A549 (cell line): Measurements from ENCODE around the gene SORCS2.

ENCODE experiments used
- CBX2 ChIP-seq: fragments of 200-600 bp; sonication (generic); IDR thresholded peaks from 2 replicates; pipeline ENCODE4 v1.6.1; 2016; ENCODE audit warnings: low read depth, mild to moderate bottlenecking, borderline replicate concordance
- CTCF ChIP-seq: fragments of >200 bp; sonication (Bioruptor Twin); formaldehyde crosslinking; IDR thresholded peaks from 3 replicates; pipeline ENCODE4 v1.5.1; 2016
- EP300 ChIP-seq, 2 experiments: fragments of >200 bp; sonication (Bioruptor Twin); formaldehyde crosslinking; IDR thresholded peaks; 2 replicates in 1 of 2; 3 replicates in 1 of 2; pipeline ENCODE4 v1.6.1; 2016 to 2017
- ESRRA ChIP-seq: fragments of 150-350 bp; IDR thresholded peaks from 2 replicates; pipeline ENCODE4 v1.6.1; 2014; ENCODE audit warnings: mild to moderate bottlenecking, low read length, borderline replicate concordance
- MAX ChIP-seq: IDR thresholded peaks from 2 replicates; pipeline ENCODE4 v1.6.1; 2012
- POLR2A ChIP-seq: IDR thresholded peaks from 2 replicates; pipeline ENCODE4 v1.6.1; 2012; ENCODE audit warnings: mild to moderate bottlenecking, low read length

DNA sequence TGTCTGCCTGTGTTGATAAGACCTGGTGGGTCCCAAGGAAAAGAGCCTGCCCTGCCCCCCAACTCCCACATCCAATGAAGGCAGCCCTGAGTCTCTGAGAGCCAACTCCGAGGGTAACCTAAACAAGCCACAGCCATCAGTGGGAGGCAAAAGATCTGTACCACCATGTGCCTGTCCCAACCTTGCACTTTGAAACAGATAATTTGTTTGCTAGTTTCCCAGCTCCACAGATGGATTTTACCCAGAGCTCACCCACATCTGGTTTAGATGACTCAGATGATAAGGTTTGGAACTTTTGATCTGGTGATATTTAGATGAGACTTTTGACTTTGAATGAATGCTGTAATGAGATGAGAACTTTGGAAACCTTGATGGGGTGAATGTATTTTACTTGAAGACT lies 488.4 kb downstream of the SORCS2 start:
- TF ChIP-seq CTCF: no peak
- no peak for TF ChIP-seq POLR2A
- TF ChIP-seq CBX2: no peak
- no peak for TF ChIP-seq ESRRA
- no peak for TF ChIP-seq EP300 (IDR thresholded peaks at IDR 0.05)
- TF ChIP-seq MAX: no peak
